C4-2B (cell line): ENCODE data around the gene NUP205.
"Not testable (repeated sequence)": the region's sequence is repeated elsewhere in the genome, so short reads cannot be mapped to it uniquely, and the experiment has no call there.

Source experiments
- ZFX ChIP-seq: fragments of 450-650 bp; IDR thresholded peaks from 2 replicates; pipeline ENCODE4 v1.6.1; 2017
- TF ChIP-seq, protein P1 (sequence below): fragments of 450-650 bp; conservative IDR thresholded peaks from 2 replicates; pipeline ENCODE4 v1.5.1; 2017; ENCODE audit warnings: mild to moderate bottlenecking

- TF ChIP-seq, protein P1, sequence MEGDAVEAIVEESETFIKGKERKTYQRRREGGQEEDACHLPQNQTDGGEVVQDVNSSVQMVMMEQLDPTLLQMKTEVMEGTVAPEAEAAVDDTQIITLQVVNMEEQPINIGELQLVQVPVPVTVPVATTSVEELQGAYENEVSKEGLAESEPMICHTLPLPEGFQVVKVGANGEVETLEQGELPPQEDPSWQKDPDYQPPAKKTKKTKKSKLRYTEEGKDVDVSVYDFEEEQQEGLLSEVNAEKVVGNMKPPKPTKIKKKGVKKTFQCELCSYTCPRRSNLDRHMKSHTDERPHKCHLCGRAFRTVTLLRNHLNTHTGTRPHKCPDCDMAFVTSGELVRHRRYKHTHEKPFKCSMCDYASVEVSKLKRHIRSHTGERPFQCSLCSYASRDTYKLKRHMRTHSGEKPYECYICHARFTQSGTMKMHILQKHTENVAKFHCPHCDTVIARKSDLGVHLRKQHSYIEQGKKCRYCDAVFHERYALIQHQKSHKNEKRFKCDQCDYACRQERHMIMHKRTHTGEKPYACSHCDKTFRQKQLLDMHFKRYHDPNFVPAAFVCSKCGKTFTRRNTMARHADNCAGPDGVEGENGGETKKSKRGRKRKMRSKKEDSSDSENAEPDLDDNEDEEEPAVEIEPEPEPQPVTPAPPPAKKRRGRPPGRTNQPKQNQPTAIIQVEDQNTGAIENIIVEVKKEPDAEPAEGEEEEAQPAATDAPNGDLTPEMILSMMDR: not testable (repeated sequence)
- not testable (repeated sequence) for TF ChIP-seq ZFX
Measured at GRCh38 chr7:135667626-135668025, 109.9 kb downstream of the NUP205 start.
